GM12878 (cell line): ENCODE measurements around the gene ZNF574. TPM values are rescaled to one million over a fixed set of nuclear protein-coding genes. Genes with fewer than 3 reads are reported as not detected.

ENCODE experiments used
- ATAC-seq: fragments of 200-7000 bp; cut with Tn5 transposase; 3 replicates; pipeline ENCODE4 v1.9.1; 2020; ENCODE audit warnings: mild to moderate bottlenecking, moderate library complexity
- BruUV-seq: library from RNA; stranded (reverse); fragments of 400-500 nt; replicated peaks from 2 replicates; lab custom pipeline; 2021; lab: Mats Ljungman, UMichigan
- CTCF ChIA-PET: fragments of 300-600 bp; sonication (Branson Sonifier 250); formaldehyde crosslinking; extraction: SDS; loops from one replicate; lab custom pipeline; 2021; ENCODE audit warnings: inconsistent platforms; lab: Yijun Ruan, JAX
- POLR2A ChIA-PET: fragments of 350-600 bp; formaldehyde crosslinking; extraction: SDS; loops from one replicate; lab custom pipeline; 2021; ENCODE audit warnings: inconsistent platforms; lab: Charles Lee
- RAD21 ChIA-PET: fragments of 300-600 bp; sonication (Branson Sonifier 250); formaldehyde crosslinking; loops from one replicate; lab custom pipeline; 2023; ENCODE audit warnings: antibody characterized with exemption; ENCODE audit not compliant: unreplicated experiment; lab: Charles Lee
- SMC1A ChIA-PET: fragments of 300-600 bp; sonication (Branson Sonifier 250); formaldehyde crosslinking; loops from one replicate; lab custom pipeline; 2023; ENCODE audit not compliant: unreplicated experiment, uncharacterized antibody; lab: Charles Lee
- DNase-seq: peaks from one replicate; pipeline ENCODE4 v3.0.0-alpha.2; 2011; ENCODE audit warnings: low read depth, low spot score
- FAIRE-seq: peaks from 3 replicates; lab custom pipeline; 2011; peaks lifted over from hg19 to GRCh38; lab: Jason Lieb, UNC
- H2AFZ ChIP-seq: 2 replicates; pipeline ENCODE4 v1.6.0; 2011; ENCODE audit warnings: low read depth, low read length, control low read depth; ENCODE audit not compliant: control insufficient read depth
- H3K27ac ChIP-seq: 2 replicates; pipeline ENCODE4 v1.5.1; 2011; ENCODE audit warnings: control low read depth; ENCODE audit not compliant: control insufficient read depth, insufficient read depth
- H3K27me3 ChIP-seq, 2 experiments: replicated peaks in 1 of 2; 2 replicates each; pipeline versions ENCODE4 v1.6.0 to v1.6.1; 2011; ENCODE audit warnings: low read length in 1 of 2; ENCODE audit not compliant: control insufficient read depth in 2 of 2, insufficient read depth in 2 of 2
- H3K36me3 ChIP-seq, 2 experiments: 2 replicates each; pipeline ENCODE4 v1.5.1; 2011; ENCODE audit warnings: low read length in 1 of 2; ENCODE audit not compliant: control insufficient read depth in 2 of 2, insufficient read depth in 2 of 2
- H3K4me1 ChIP-seq: 2 replicates; pipeline ENCODE4 v1.6.1; 2011; ENCODE audit warnings: mild to moderate bottlenecking, low read length, moderate library complexity, mixed read lengths; ENCODE audit not compliant: control insufficient read depth, insufficient read depth
- H3K4me2 ChIP-seq: 2 replicates; pipeline ENCODE4 v1.6.0; 2011; ENCODE audit warnings: control low read depth; ENCODE audit not compliant: control insufficient read depth, insufficient read depth
- H3K4me3 ChIP-seq: fragments of 200-600 bp; sonication (generic); 2 replicates; pipeline ENCODE4 v1.5.1; 2016
- H3K79me2 ChIP-seq: 2 replicates; pipeline ENCODE4 v1.6.0; 2011; ENCODE audit warnings: low read length; ENCODE audit not compliant: control insufficient read depth, insufficient read depth
- H3K9ac ChIP-seq: 2 replicates; pipeline ENCODE4 v1.8.0; 2011; ENCODE audit warnings: low read length, control low read depth, mixed read lengths; ENCODE audit not compliant: control insufficient read depth, insufficient read depth
- H3K9me3 ChIP-seq: replicated peaks from 3 replicates; pipeline ENCODE4 v1.5.1; 2011; ENCODE audit warnings: mild to moderate bottlenecking, low read length; ENCODE audit not compliant: control insufficient read depth, insufficient read depth
- H4K20me1 ChIP-seq: 2 replicates; pipeline ENCODE4 v1.6.0; 2011; ENCODE audit not compliant: control insufficient read depth, insufficient read depth
- E2F8 ChIP-seq: fragments of 450-650 bp; IDR thresholded peaks from 2 replicates; pipeline ENCODE4 v1.6.1; 2018; ENCODE audit warnings: mild to moderate bottlenecking, low read depth, moderate library complexity; ENCODE audit not compliant: partially characterized antibody
- EZH2 ChIP-seq: IDR thresholded peaks from 2 replicates; pipeline ENCODE4 v1.6.1; 2012; ENCODE audit warnings: low read depth, mild to moderate bottlenecking, control low read depth, inconsistent platforms, low read length, borderline replicate concordance; ENCODE audit not compliant: control insufficient read depth
- IKZF1 ChIP-seq: fragments of 450-650 bp; conservative IDR thresholded peaks from 2 replicates; pipeline ENCODE4 v1.6.1; 2017; ENCODE audit warnings: antibody characterized with exemption, mild to moderate bottlenecking
- NR2C1 ChIP-seq: fragments of 450-650 bp; IDR thresholded peaks from 2 replicates; pipeline ENCODE4 v1.6.1; 2017; ENCODE audit warnings: antibody characterized with exemption, mild to moderate bottlenecking, moderate library complexity
- POLR2AphosphoS2 ChIP-seq: IDR thresholded peaks from 2 replicates; pipeline ENCODE4 v1.6.1; 2011; ENCODE audit warnings: low read depth, mild to moderate bottlenecking, low read length, improper control_type of control experiment, moderate library complexity
- RAD51 ChIP-seq: fragments of 450-650 bp; IDR thresholded peaks from 2 replicates; pipeline ENCODE4 v1.6.1; 2016; ENCODE audit warnings: moderate library complexity, mild to moderate bottlenecking, inconsistent platforms
- ZNF274 ChIP-seq: IDR thresholded peaks from one replicate; pipeline ENCODE4 v1.8.0; 2011; ENCODE audit not compliant: insufficient read length, insufficient read depth
- WGBS: methylation state at CpG from one replicate; pipeline ENCODE4 v1.1.6; 2016; ENCODE audit warnings: low lambda C conversion rate; ENCODE audit not compliant: insufficient replicate concordance, insufficient coverage; ENCODE audit errors: missing lambda C conversion rate; 5-methylcytosine and 5-hydroxymethylcytosine counted together
- in situ Hi-C: fragments of 300-500 bp; cut with MboI; formaldehyde crosslinking; loops from 9 replicates; pipeline ENCODE4 v1.14.3; 2018; ENCODE audit warnings: mixed read lengths
- intact Hi-C: fragments of 100-400 bp; cut with micrococcal nuclease; formaldehyde crosslinking; loops from one replicate; pipeline ENCODE4 v1.14.2; 2022; ENCODE audit not compliant: unreplicated experiment
- polyA plus RNA-seq, 11 experiments: library from polyadenylated mRNA; depleted of rRNA in 4 of 11; unstranded in 6 of 11; stranded (reverse) in 5 of 11; fragments of >200 nt; fragmentation: Nextera tagmentation in 4 of 11; fragmentation: Illumina TruSeq in 1 of 11; extraction: Ambion mirVana in 4 of 11; extraction: Trizol in 1 of 11; gene quantifications; 1 replicate in 1 of 11; 2 replicates in 10 of 11; pipeline versions ENCODE4 v1.2.1 to v1.2.3, GENCODE V29; 2011 to 2016; ENCODE audit warnings: inconsistent platforms in 2 of 11, missing spikeins in 2 of 11, low read depth in 1 of 11
- total RNA-seq, 4 experiments: library from RNA; depleted of rRNA in 3 of 4; stranded (reverse); fragments of >200 nt in 3 of 4; fragmentation: Illumina TruSeq in 1 of 4; extraction: Trizol in 1 of 4; gene quantifications; 2 replicates each; pipeline versions ENCODE4 v1.2.1 to v1.2.3, GENCODE V29; 2013 to 2021

Gene ZNF574
- total and polyA plus RNA-seq, 10 of the 15 experiments (the other 5 are each of a cell fraction or from before 2014, with no cell fraction given): 0.32 to 25.6 (median 11.4) TPM

DNA sequence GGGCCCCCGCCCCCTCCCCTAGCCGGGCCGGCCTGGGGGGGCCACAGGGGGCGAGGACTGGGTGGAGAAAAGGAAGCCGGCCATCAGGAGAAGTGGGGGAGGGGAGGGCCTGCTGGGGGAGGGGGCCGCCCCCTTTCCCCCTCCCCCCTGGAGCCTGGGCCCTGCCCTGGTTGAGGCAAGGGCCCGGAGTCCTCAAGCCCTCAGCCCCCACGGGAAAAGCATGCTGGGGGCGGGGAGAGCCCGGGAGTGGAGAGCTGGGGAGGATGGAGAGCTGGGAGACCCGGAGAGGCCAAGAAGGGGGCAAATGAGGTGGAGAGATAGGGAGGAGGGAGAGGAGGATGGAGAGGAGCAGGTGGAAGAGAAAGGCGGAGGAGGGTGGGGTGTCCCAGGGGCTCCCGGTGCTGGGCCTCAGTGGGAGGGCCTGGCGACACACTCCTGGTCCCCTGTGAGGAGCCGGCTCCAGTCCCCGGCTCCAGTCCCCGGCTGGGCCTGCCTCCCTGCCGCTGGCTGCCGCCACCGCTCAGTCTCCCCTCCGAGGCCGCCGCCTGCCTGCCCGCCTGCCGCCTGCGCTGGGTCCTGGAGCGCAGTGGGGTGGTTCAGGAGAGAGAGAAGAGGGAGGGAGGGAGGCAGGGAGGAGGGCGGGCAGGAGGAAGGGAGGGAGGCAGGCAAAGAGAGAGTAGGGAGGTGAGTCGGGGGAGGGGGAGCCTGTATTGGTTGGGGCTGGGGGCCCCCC, 6.2 kb upstream of the ZNF574 start, which contains the start of gene GRIK5 (continued):
- TF ChIP-seq POLR2AphosphoS2 (no peak), E2F8 (no peak), EZH2 (no peak), IKZF1 (no peak), ZNF274 (no peak), RAD51 (no peak)

DNA sequence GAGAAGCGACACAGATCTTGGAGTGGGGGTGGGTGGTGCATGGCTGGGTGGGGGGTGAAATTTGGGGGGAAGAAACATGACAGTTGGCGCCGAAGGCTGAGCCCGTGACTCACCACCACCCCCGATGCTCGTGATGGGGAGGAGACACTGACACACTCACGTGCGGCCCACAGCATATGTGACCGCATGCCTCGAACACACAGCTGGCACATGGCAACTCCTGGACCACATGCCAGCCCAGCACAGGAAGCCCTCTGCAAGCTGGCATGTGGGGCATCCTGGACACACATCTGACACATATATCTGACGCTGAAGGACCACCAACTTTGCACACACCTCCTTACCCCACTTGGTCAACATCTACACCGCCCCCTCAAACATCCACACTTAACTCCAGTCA, 4.7 kb upstream of the ZNF574 start:
- Histone ChIP-seq H4K20me1 (no peaks in the 10 kb centered on the region), H3K4me1 (peaks cover 7% of the 10 kb centered on the region)
- in situ Hi-C loops: no loop called here
- no peak for TF ChIP-seq NR2C1
- TF ChIP-seq EZH2: no peak
- TF ChIP-seq, all 136 proteins: peak for 0
- ChIA-PET POLR2A (no interaction called here), RAD21 (no interaction called here), CTCF (no interaction called here), SMC1A (interaction anchor here (0.9 kb wide), 1 partner anchor 36 kb away, joined by 3 read pairs; no protein-coding TSS in a partner anchor)
- BruUV-seq: no TSS peak
- H3K9ac ChIP-seq: no peak overlapping the region
- no peak overlapping the region for H3K4me3 ChIP-seq
- H2AFZ ChIP-seq: no peak overlapping the region
- 49% methylated on average over 4 of the region's 12 CpGs for WGBS
- H3K27me3 ChIP-seq: peaks cover 15 to 17% of the 10 kb centered on the region in 2 experiments
- no peak overlapping the region for H3K27ac ChIP-seq
- peaks cover 8% of the 10 kb centered on the region for H3K79me2 ChIP-seq
- ATAC-seq (no peak), FAIRE-seq (no peak), DNase-seq (no peak)
- H3K9me3 ChIP-seq: no peaks in the 10 kb centered on the region
- H3K4me2 ChIP-seq: no peak overlapping the region
- H3K36me3 ChIP-seq: no peaks in the 10 kb centered on the region
- intact Hi-C loops: no loop called here
